T47D (cell line): ENCODE measurements around the gene ARL4A.
"Not testable (repeated sequence)": the region's sequence is repeated elsewhere in the genome, so short reads cannot be mapped to it uniquely, and the experiment has no call there.

Experiments used
- DNase-seq, 2 experiments: peaks; one replicate each; pipeline versions ENCODE4 v3.0.0 to v3.0.0-alpha.2; 2011 to 2012; ENCODE audit warnings: low read depth in 1 of 2, low spot score in 1 of 2
- JUND ChIP-seq: IDR thresholded peaks from 2 replicates; pipeline ENCODE4 v1.6.1; 2012; ENCODE audit warnings: low read depth
- in situ Hi-C: cut with HindIII; loops from 2 replicates; pipeline ENCODE4 v1.10.0; 2016; ENCODE audit warnings: low sequenced_read_pairs, low pct_unique_long_range_greater_than_20kb

Gene ARL4A

DNA sequence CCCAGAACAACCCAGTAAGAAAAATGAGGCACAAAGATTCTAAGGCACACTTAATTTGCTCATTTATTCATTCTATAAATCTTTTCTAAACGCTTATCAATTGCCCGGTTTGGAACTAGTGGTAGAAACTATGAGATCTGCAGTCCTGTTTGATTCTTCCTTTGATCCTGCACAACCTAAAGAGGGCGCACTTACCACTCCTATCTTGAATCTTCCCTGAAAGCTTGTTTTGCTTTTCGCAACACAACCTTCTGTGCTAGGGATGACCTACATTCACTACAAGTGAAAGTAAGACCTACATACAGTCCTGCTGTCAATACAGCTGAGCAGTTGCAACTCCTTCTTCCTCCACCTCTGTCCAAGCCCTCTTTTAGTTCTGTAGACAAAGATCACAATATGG, 12.6 kb upstream of the ARL4A start:
- in situ Hi-C loops: no loop called here
- DNase-seq: peak in 1 of 2 experiments; percentile 56

DNA sequence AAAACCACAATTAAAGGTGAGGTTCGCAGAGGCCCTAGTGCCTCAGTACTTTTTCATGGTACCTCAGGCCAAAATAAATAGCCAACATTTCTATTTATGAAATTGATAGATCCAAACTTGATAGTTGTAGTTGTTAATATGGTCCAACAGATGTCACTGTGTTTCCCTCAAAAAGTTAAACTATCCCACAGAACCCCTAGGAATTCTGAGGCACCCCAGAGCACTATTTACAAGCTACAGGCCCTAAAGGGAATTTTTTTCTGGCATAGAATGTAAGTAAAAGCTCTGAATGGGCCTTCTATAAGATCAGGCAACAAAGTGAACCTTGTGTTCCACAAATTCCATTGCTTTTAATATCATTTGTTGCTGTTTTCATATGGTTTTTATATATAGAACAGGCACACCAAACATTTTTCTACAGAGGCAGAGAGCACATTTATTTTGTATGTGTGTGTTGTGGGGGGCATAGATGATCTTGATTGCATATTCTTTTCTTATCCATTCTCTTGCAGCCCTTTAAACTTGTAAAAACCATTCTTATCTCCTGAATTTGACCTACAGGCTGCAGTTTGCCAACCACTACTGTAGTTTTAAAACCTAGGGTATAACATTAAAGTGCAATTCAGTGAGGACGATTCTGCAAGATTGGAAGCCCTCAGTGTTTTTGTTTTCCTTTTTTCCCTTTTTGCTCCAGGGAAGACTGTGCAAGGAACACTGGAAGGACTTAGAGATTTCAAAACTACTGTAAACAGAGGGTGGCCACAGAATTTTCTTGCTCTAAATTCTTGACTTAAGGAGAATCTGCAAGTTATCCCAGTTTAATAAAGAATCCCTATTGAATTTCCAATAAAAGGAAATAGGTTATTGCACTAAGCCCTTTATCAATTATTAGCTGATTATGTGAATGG, 3.5 kb upstream of the ARL4A start:
- peak in 1 of 2 experiments; percentile 31 for DNase-seq
- in situ Hi-C loops: no loop called here
- no peak for TF ChIP-seq JUND

More for the DNA sequence above, 12.6 kb upstream of the ARL4A start:
- no peak for TF ChIP-seq JUND

DNA sequence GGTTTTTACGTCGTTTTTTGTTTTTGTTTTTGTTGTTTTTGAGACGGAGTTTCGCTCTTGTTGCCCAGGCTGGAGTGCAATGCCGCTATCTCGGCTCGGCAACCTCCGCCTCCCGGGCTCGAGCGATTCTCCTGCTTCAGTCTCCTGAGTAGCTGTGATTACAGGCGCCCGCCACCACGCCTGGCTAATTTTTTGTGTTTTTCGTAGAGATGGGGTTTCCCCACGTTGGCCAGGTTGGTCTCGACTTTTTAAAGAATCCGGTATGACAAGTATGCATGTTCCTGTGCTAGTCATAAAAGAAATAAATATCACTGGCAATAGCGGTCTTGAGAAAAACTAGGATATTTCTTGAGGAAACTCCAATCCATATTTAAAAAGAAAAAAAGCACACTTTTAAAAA, 2.7 kb upstream of the ARL4A start:
- no peak for DNase-seq
- no peak for TF ChIP-seq JUND
- in situ Hi-C loops: no loop called here

DNA sequence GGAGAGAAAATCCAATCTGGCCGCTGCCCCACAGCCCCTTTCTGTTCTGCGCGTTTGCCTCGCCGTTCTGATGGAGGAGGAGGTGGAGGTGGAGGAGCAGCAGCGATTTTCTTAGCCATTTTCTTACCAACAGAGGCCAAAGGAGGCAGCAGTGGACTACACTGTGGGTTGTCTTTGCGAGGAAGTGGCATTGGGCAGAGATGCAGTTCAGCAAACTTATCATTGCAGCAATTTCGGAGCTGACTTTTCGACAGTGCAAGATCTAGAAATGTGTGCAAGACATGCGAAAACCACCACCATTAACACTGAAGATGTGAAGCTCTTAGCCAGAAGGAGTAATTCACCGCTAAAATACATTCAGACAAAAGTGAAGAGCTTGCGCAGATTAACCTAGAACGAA, 1.9 kb upstream of the ARL4A start:
- in situ Hi-C loops: no loop called here
- DNase-seq: peak; percentile 37 to 86
- TF ChIP-seq JUND: no peak

DNA sequence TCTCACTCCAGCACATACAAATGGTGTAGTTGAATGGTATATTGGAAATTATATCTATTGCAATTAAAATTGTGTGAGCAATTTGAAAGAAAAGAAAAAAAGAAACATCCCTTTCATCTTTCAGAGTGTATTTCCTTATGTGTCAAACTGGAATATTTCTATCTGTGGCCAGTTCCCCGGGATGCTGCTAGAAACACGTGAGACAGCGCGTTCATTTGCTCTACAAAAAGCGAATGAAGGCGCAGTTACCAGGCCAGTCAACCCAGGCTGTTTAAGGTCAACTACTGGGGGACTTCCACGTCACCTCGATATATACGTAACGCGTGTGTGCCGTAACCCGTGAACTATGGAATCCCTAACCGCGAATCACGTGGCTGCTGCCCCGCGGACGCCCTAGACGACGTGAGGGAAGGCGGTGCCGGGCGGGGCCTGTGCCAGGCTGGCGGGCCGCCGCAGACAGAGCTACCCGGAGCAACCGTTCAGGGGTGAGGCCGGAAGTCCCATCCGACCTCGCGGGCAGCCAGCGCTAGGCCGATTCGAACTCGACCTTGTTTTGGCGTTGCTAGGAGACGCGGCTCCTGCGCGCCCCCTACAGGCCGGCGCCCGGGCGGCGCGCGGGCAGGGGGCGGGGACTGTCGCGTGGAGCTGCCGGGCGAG, 1.1 kb upstream of the ARL4A start:
- in situ Hi-C loops: no loop called here
- peak; percentile 69 to 96 for DNase-seq
- no peak for TF ChIP-seq JUND

DNA sequence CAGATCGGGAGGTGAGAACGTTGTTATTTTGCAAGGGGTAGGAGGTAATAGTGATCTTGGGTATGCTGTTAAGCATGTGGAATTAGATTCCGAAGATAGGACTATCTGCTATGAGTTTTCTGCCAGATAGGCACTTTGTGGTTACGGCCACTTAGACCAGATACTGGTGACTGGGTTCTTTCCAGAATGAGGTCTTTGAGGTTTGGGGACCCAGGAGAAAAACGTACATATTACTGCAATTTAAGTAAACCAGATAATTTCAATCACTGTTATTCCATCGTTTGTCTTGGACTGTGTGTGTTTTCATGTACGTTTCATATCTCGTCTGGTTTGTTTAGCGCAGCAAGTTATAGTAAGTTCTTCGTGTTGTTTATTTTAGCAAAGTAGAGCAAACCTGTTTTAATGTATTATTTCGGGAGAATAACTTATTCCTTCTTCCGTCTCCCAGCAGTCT, 312 bp downstream of the ARL4A start:
- in situ Hi-C loops: no loop called here
- DNase-seq: no peak
- TF ChIP-seq JUND: no peak

DNA sequence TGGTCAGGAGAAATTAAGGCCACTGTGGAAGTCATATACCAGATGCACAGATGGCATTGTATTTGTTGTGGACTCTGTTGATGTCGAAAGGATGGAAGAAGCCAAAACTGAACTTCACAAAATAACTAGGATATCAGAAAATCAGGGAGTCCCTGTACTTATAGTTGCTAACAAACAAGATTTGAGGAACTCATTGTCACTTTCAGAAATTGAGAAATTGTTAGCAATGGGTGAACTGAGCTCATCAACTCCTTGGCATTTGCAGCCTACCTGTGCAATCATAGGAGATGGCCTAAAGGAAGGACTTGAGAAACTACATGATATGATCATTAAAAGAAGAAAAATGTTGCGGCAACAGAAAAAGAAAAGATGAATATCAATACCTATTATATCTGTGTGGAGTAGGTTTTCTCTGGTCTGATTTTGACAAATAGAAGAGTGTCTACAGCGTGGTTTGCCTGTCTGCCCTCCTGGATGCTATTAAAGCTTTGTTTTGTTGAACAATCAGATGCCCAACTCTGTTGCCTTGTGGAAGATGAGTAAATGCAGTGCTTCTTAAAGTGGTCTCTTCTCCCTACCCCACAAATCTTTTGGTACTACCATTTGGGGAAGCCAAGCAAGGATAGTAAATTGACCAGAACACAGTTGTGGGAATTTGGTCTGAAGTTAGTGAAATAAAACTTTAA, 1.2 kb downstream of the ARL4A start:
- in situ Hi-C loops: not testable (repeated sequence)

DNA sequence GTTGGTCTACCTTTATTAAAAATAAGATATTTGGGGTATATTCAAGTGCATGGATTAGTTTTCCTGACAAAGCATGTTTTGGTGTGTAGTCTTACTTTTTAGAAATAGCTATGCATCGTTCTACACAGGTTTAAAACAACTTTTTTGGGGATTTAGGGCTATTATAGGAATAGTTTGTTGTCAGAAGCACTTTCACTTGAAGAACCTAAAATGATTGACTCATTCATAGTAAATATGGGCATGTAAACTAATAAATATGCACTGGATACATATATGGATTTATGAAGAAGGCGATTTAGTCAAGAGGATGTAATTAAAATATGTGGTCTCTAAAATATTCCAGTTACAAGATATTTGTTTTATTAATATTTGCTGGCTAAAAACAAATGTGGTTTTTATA, 2.0 kb downstream of the ARL4A start:
- in situ Hi-C loops: no loop called here
- no peak for DNase-seq
- TF ChIP-seq JUND: no peak

More for the DNA sequence above, 1.2 kb downstream of the ARL4A start:
- not testable (repeated sequence) for DNase-seq

DNA sequence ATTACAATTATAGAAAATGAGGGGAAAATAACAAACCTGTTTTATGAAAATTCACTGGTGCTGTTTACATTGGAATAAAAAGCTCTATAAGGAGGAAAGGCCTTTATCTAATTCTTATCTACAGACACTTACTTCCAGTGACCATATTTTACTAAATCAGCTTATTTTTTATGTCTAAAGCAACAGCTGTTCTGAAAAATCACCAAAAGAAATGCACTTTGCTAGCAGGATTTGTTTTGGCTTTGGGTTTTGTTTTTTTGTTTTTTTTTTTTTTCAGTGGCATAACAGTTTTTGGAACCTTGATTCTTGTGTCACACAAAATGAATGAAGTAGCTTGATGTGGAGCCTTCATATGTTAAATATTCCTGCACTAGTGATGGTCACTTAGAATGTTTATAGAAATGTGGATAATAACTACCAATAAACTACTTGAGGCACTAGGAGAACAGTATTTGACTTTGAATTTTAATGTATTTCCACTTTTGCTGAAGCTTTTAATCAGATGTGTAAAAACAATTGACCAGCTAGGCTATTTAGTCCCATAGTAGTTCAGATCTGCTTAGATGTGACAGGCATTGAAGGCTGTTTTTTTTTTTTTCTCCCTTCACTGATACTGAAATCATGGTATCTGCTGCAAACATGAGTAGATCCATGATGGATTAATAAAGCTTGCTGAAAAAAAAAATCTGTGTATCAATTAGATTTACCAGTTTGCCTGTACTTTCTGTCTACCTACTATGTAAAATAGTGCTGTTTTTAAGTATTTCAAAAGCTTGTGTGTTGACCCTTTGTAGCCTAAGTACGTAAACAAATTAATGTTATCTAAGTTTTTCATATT, 2.8 kb downstream of the ARL4A start:
- TF ChIP-seq JUND: no peak
- in situ Hi-C loops: no loop called here
- no peak for DNase-seq

DNA sequence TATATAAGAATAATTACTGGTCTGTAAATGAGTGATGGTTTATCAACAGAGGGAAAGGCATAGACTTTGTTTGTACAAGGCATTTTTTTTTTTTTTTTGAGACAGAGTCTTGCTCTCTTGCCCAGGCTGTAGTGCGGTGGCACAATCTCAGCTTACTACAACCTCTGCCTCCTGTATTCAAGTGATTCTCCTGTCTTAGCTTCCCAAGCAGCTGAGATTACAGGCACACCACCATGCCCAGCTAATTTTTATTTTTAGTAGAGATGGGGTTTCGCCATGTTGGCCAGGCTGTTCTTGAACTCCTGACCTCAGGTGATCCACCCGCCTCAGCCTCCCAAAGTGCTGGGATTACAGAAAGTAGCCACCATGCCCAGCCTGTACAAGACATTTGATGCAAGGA, 4.0 kb downstream of the ARL4A start:
- in situ Hi-C loops, DNase-seq: not testable (repeated sequence)

DNA sequence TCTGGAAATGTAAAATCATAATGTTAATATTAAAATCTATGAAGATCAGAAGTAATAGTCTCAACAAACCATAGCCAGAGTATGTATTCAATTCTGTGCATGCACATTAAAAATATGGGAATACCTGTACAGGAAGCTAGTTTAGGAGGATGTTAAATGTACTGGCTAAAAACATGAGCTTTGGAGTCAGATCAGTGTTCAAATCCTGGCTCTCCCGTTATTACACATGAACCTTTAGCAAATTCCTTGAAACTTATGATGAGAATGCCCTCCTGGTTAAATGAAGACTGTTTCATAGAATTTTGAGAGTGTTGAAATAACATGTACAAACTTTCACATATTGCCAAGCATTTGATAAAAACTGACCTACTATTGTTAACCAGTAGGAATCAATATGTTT, 4.6 kb downstream of the ARL4A start:
- in situ Hi-C loops: no loop called here
- DNase-seq: no peak
- TF ChIP-seq JUND: no peak
